CD4-positive, alpha-beta T cell (primary cell): ENCODE measurements around the gene TOE1. TPM values are rescaled to one million over a fixed set of nuclear protein-coding genes. Genes with fewer than 3 reads are reported as not detected.

ENCODE experiments used
- ATAC-seq: fragments of 200-7000 bp; cut with Tn5 transposase; one replicate; pipeline ENCODE4 v1.10.0; 2022; ENCODE audit warnings: mild to moderate bottlenecking; ENCODE audit not compliant: poor library complexity
- CTCF ChIA-PET: fragments of 350-600 bp; sonication (Branson Sonifier 250); formaldehyde crosslinking; loops from one replicate; lab custom pipeline; 2021; ENCODE audit warnings: antibody characterized with exemption, inconsistent platforms; lab: Charles Lee
- POLR2A ChIA-PET: fragments of 350-600 bp; sonication (Branson Sonifier 250); formaldehyde crosslinking; loops from one replicate; lab custom pipeline; 2021; ENCODE audit warnings: antibody characterized with exemption, inconsistent platforms; lab: Charles Lee
- DNase-seq, 14 experiments: peaks; one replicate each; pipeline ENCODE4 v3.0.0-alpha.2; 2013 to 2020; ENCODE audit warnings: mixed read lengths in 2 of 14
- H3K27ac ChIP-seq, 2 donors: one replicate each; pipeline versions ENCODE4 v1.5.1 to v1.7.0; 2013; ENCODE audit warnings: low read length in 2 of 2, low read depth in 1 of 2, mild to moderate bottlenecking in 1 of 2
- H3K27me3 ChIP-seq, 2 experiments: 1 replicate in 1 of 2; 2 replicates in 1 of 2; pipeline versions ENCODE4 v1.6.1 to v1.7.0; 2013; ENCODE audit warnings: low read length in 2 of 2, control low read depth in 1 of 2, mild to moderate bottlenecking in 1 of 2, moderate library complexity in 1 of 2; ENCODE audit not compliant: insufficient read depth in 2 of 2, control insufficient read depth in 1 of 2
- H3K36me3 ChIP-seq: one replicate; pipeline ENCODE4 v1.6.1; 2013; ENCODE audit warnings: low read length, control low read depth; ENCODE audit not compliant: insufficient read depth
- H3K4me1 ChIP-seq: one replicate; pipeline ENCODE4 v1.6.1; 2013; ENCODE audit warnings: low read length, control low read depth; ENCODE audit not compliant: insufficient read depth
- H3K4me3 ChIP-seq: one replicate; pipeline ENCODE4 v1.5.1; 2013; ENCODE audit warnings: mild to moderate bottlenecking, low read length, moderate library complexity
- H3K9me3 ChIP-seq, 2 experiments: 1 replicate in 1 of 2; 2 replicates in 1 of 2; pipeline versions ENCODE4 v1.6.1 to v1.7.0; 2013; ENCODE audit warnings: low read length in 2 of 2, mild to moderate bottlenecking in 2 of 2, control low read depth in 1 of 2, moderate library complexity in 1 of 2; ENCODE audit not compliant: control insufficient read depth in 1 of 2, insufficient read depth in 1 of 2
- H3K27ac Mint-ChIP-seq: one replicate; pipeline ENCODE4 v1.8.0; 2020; ENCODE audit warnings: mixed read lengths
- H3K27me3 Mint-ChIP-seq: one replicate; pipeline ENCODE4 v1.8.0; 2021; ENCODE audit warnings: mixed read lengths
- H3K36me3 Mint-ChIP-seq: one replicate; pipeline ENCODE4 v1.8.0; 2021; ENCODE audit warnings: low read depth, mixed read lengths
- H3K4me1 Mint-ChIP-seq: one replicate; pipeline ENCODE4 v1.8.0; 2021; ENCODE audit warnings: low read depth, mixed read lengths
- H3K4me3 Mint-ChIP-seq: one replicate; pipeline ENCODE4 v1.8.0; 2020; ENCODE audit warnings: mild to moderate bottlenecking, mixed read lengths
- H3K9me3 Mint-ChIP-seq: one replicate; pipeline ENCODE4 v1.8.0; 2020; ENCODE audit warnings: mixed read lengths
- CTCF ChIP-seq: fragments of 200-600 bp; IDR thresholded peaks from one replicate; pipeline ENCODE4 v1.8.0; 2022; ENCODE audit warnings: antibody characterized with exemption, mild to moderate bottlenecking
- intact Hi-C, 2 experiments: fragments of 100-400 bp; cut with DNase I in 1 of 2; cut with micrococcal nuclease in 1 of 2; formaldehyde crosslinking; loops; one replicate each; pipeline versions ENCODE4 v1.15.1 to v1.9.0; 2023 to 2025; cut with DNase I, micrococcal nuclease
- total RNA-seq, 174 experiments: library from RNA in 2 of 174; stranded (reverse) in 2 of 174; gene quantifications; one replicate each; pipeline ENCODE4 v1.2.3 and lab custom pipeline; 2021 to 2026

TOE1 gene
- total RNA-seq, 2 experiments from 2014 or later = 44.5 to 46.2 TPM

- Histone ChIP-seq H3K9me3 (no peaks in the 10 kb centered on the region), H3K27ac (no peak overlapping the region), H3K4me3 (no peak overlapping the region), H3K36me3 (no peaks in the 10 kb centered on the region), H3K27me3 (no peaks in the 10 kb centered on the region), H3K4me1 (no peaks in the 10 kb centered on the region)
- Mint-ChIP-seq H3K9me3 (no peaks in the 10 kb centered on the region), H3K4me1 (no peaks in the 10 kb centered on the region), H3K36me3 (no peaks in the 10 kb centered on the region), H3K27me3 (no peaks in the 10 kb centered on the region), H3K4me3 (no peak overlapping the region), H3K27ac (no peak overlapping the region)
- ChIA-PET CTCF (no interaction called here), POLR2A (interaction anchor here (0.6 kb wide), 1 partner anchor 14 kb away, joined by 3 read pairs; no protein-coding TSS in a partner anchor)
- DNase-seq (no peak), ATAC-seq (no peak)
- intact Hi-C loops = no loop called here
- TF ChIP-seq CTCF = no peak
Observed at GRCh38 chr1:45319761-45320160, 20.2 kb upstream of the TOE1 start.

- no peak overlapping the region for H3K27ac Mint-ChIP-seq
- H3K36me3 Mint-ChIP-seq = no peaks in the 10 kb centered on the region
- no peaks in the 10 kb centered on the region for H3K27me3 Mint-ChIP-seq
- no peaks in the 10 kb centered on the region for H3K4me1 Mint-ChIP-seq
- intact Hi-C loops = no loop called here
- Histone ChIP-seq H3K4me1 (peaks cover 4% of the 10 kb centered on the region), H3K36me3 (no peaks in the 10 kb centered on the region), H3K4me3 (no peak overlapping the region), H3K9me3 (no peaks in the 10 kb centered on the region), H3K27me3 (no peaks in the 10 kb centered on the region), H3K27ac (no peak overlapping the region)
- no peak overlapping the region for H3K4me3 Mint-ChIP-seq
- CTCF ChIA-PET = no interaction called here
- DNase-seq (no peak), ATAC-seq (no peak)
- TF ChIP-seq CTCF = no peak
- no peaks in the 10 kb centered on the region for H3K9me3 Mint-ChIP-seq
- POLR2A ChIA-PET = no interaction called here
Observed at GRCh38 chr1:45321444-45321843, 18.5 kb upstream of the TOE1 start.

- Histone ChIP-seq H3K27me3 (peaks cover 0 to 2% of the 10 kb centered on the region in 2 experiments), H3K27ac (no peak overlapping the region), H3K36me3 (no peaks in the 10 kb centered on the region), H3K4me1 (peaks cover 15% of the 10 kb centered on the region), H3K9me3 (no peaks in the 10 kb centered on the region), H3K4me3 (no peak overlapping the region)
- Mint-ChIP-seq H3K4me1 (no peaks in the 10 kb centered on the region), H3K27ac (no peak overlapping the region), H3K4me3 (no peak overlapping the region), H3K9me3 (no peaks in the 10 kb centered on the region), H3K36me3 (no peaks in the 10 kb centered on the region), H3K27me3 (no peaks in the 10 kb centered on the region)
- DNase-seq (no peak), ATAC-seq (no peak)
- ChIA-PET CTCF (no interaction called here), POLR2A (no interaction called here)
- TF ChIP-seq CTCF = no peak
- intact Hi-C loops = no loop called here
Observed at GRCh38 chr1:45322486-45323040, 17.4 kb upstream of the TOE1 start.
